Parathyroid adenoma (tissue), 2 donors: ENCODE data around the gene CNGA1.
A peak's percentile ranks its signal among the peaks of the same experiment; 100 is the strongest.

Experiments used
- H2AFZ ChIP-seq: fragments of 300-600 bp; sonication (generic); one replicate; pipeline ENCODE4 v1.7.0; 2017; ENCODE audit warnings: antibody characterized with exemption, mild to moderate bottlenecking
- H3K27ac ChIP-seq: fragments of 300-600 bp; sonication (generic); one replicate; pipeline ENCODE4 v1.7.0; 2017
- H3K27me3 ChIP-seq: fragments of 300-600 bp; sonication (generic); one replicate; pipeline ENCODE4 v1.7.0; 2017; ENCODE audit warnings: low read length; ENCODE audit not compliant: control insufficient read depth, insufficient read depth
- H3K36me3 ChIP-seq: fragments of 300-600 bp; sonication (generic); one replicate; pipeline ENCODE4 v1.7.0; 2017; ENCODE audit warnings: low read length; ENCODE audit not compliant: control insufficient read depth, insufficient read depth
- H3K4me1 ChIP-seq: fragments of 300-600 bp; sonication (generic); one replicate; pipeline ENCODE4 v1.7.0; 2017; ENCODE audit warnings: control low read depth
- H3K4me2 ChIP-seq: fragments of 300-600 bp; sonication (generic); one replicate; pipeline ENCODE4 v1.7.0; 2017; ENCODE audit warnings: low read length
- H3K4me3 ChIP-seq: fragments of 300-600 bp; sonication (generic); one replicate; pipeline ENCODE4 v1.7.0; 2017; ENCODE audit warnings: low read depth, low read length
- H3K79me2 ChIP-seq: fragments of 300-600 bp; sonication (generic); one replicate; pipeline ENCODE4 v1.7.0; 2017; ENCODE audit warnings: control low read depth
- H3K9ac ChIP-seq: fragments of 300-600 bp; sonication (generic); one replicate; pipeline ENCODE4 v1.7.0; 2017; ENCODE audit warnings: mild to moderate bottlenecking
- H3K9me3 ChIP-seq: fragments of 300-600 bp; sonication (generic); one replicate; pipeline ENCODE4 v1.7.0; 2017; ENCODE audit warnings: low read length; ENCODE audit not compliant: control insufficient read depth
- CTCF ChIP-seq: fragments of 300-600 bp; sonication (generic); IDR thresholded peaks from one replicate; pipeline ENCODE4 v1.7.0; 2017; ENCODE audit warnings: antibody characterized with exemption, mild to moderate bottlenecking
- donor health status: primary hyperparathyroidism.

CNGA1 gene

GRCh38 chr4:48018112-48018511 is 1.6 kb upstream of the CNGA1 start:
- H3K4me1 ChIP-seq: peaks cover under 1% of the 10 kb centered on the region
- TF ChIP-seq CTCF: no peak
- H3K27ac ChIP-seq: no peak overlapping the region
- no peaks in the 10 kb centered on the region for H3K9me3 ChIP-seq
- no peak overlapping the region for H3K9ac ChIP-seq
- no peak overlapping the region for H3K4me2 ChIP-seq
- H3K27me3 ChIP-seq: no peaks in the 10 kb centered on the region
- H2AFZ ChIP-seq: no peak overlapping the region
- H3K79me2 ChIP-seq: no peaks in the 10 kb centered on the region
- no peaks in the 10 kb centered on the region for H3K36me3 ChIP-seq
- no peak overlapping the region for H3K4me3 ChIP-seq

GRCh38 chr4:48017108-48017571 is 659 bp upstream of the CNGA1 start:
- Histone ChIP-seq H3K4me3 (peak overlapping the region; percentile 76), H3K27me3 (no peaks in the 10 kb centered on the region), H3K79me2 (no peaks in the 10 kb centered on the region), H3K9me3 (no peaks in the 10 kb centered on the region), H3K36me3 (no peaks in the 10 kb centered on the region), H3K27ac (peak overlapping the region; percentile 80), H3K9ac (peak overlapping the region; percentile 19), H2AFZ (peak overlapping the region; percentile 85), H3K4me1 (peaks cover 5% of the 10 kb centered on the region), H3K4me2 (peak overlapping the region; percentile 69)
- no peak for TF ChIP-seq CTCF

- H3K4me1 ChIP-seq: peaks cover 5% of the 10 kb centered on the region
- no peaks in the 10 kb centered on the region for H3K79me2 ChIP-seq
- H2AFZ ChIP-seq: peak overlapping the region; percentile 85
- no peak for TF ChIP-seq CTCF
- H3K9me3 ChIP-seq: no peaks in the 10 kb centered on the region
- H3K27me3 ChIP-seq: no peaks in the 10 kb centered on the region
- peak overlapping the region; percentile 80 for H3K27ac ChIP-seq
- H3K9ac ChIP-seq: no peak overlapping the region
- peak overlapping the region; percentile 69 for H3K4me2 ChIP-seq
- no peaks in the 10 kb centered on the region for H3K36me3 ChIP-seq
- peak overlapping the region; percentile 76 for H3K4me3 ChIP-seq
These were observed 803 bp downstream of the CNGA1 start for GRCh38 chr4:48015678-48016077.

GRCh38 chr4:48015216-48015615 is 1.3 kb downstream of the CNGA1 start:
- Histone ChIP-seq H3K27ac (no peak overlapping the region), H3K36me3 (no peaks in the 10 kb centered on the region), H3K4me3 (no peak overlapping the region), H3K27me3 (no peaks in the 10 kb centered on the region), H3K9me3 (no peaks in the 10 kb centered on the region), H3K9ac (no peak overlapping the region), H2AFZ (no peak overlapping the region), H3K4me2 (no peak overlapping the region), H3K4me1 (peaks cover 5% of the 10 kb centered on the region), H3K79me2 (no peaks in the 10 kb centered on the region)
- TF ChIP-seq CTCF: no peak

- no peak overlapping the region for H3K4me3 ChIP-seq
- H3K9me3 ChIP-seq: no peaks in the 10 kb centered on the region
- H3K27me3 ChIP-seq: no peaks in the 10 kb centered on the region
These were observed 3.7 kb downstream of the CNGA1 start for GRCh38 chr4:48012824-48013223.

More at GRCh38 chr4:48012824-48013223, 3.7 kb downstream of the CNGA1 start:
- no peak for TF ChIP-seq CTCF
- no peak overlapping the region for H3K9ac ChIP-seq
- peak overlapping the region; percentile 29 for H3K27ac ChIP-seq
- H3K4me1 ChIP-seq: peaks cover 5% of the 10 kb centered on the region
- no peaks in the 10 kb centered on the region for H3K79me2 ChIP-seq
- no peaks in the 10 kb centered on the region for H3K36me3 ChIP-seq
- H2AFZ ChIP-seq: no peak overlapping the region
- no peak overlapping the region for H3K4me2 ChIP-seq
